HG02852 (cell line): ENCODE measurements around the gene IGDCC3.
A peak's percentile ranks its signal among the peaks of the same experiment; 100 is the strongest.

ENCODE experiments used
- ATAC-seq: cut with Tn5 transposase; IDR thresholded peaks from one replicate; pipeline ENCODE4 v1.9.1; 2021; ENCODE audit warnings: mild to moderate bottlenecking, moderate library complexity; ENCODE audit not compliant: unreplicated experiment

IGDCC3 gene

DNA sequence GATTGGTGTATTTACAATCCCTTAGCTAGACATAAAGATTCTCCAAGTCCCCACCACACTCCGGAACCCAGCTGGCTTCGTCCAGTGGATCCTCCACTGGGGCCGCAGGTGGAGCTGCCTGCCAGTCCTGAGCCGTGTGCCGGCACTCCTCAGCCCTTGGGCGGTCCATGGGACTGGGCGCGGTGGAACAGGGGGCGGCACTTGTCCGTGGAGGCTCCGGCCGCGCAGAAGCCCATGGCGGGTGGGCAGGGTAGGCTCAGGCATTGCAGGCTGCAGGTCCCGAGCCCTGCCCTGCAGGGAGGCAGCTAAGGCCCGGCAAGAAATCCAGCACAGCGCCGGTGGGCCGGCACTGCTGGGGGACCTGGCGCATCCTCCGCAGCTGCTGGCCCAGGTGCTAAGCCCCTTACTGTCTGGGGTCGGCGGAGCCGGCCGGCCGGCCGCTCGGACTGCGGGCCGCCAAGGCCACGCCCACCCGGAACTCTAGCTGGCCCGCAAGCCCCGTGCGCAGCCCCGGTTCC lies 76.8 kb downstream of the IGDCC3 start:
- no peak for ATAC-seq

DNA sequence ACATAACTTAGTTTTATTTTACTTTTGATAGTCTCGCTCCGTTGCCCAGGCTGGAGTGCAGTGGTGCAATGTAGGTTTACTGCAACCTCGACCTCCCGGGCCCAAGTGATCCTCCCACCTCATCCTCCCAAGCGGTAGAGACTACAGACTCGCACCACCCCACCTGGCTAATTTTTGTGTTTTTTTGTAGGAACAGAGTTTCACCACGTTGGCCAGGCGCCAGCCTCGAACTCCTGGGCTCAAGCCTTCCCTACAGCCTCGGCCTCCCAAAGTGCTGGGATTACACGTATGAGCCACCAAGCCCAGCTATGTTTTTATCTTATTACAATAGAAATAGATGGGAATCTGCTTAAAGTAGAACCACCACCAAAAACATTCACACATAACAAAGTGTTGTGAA lies 79.1 kb downstream of the IGDCC3 start:
- no peak for ATAC-seq

DNA sequence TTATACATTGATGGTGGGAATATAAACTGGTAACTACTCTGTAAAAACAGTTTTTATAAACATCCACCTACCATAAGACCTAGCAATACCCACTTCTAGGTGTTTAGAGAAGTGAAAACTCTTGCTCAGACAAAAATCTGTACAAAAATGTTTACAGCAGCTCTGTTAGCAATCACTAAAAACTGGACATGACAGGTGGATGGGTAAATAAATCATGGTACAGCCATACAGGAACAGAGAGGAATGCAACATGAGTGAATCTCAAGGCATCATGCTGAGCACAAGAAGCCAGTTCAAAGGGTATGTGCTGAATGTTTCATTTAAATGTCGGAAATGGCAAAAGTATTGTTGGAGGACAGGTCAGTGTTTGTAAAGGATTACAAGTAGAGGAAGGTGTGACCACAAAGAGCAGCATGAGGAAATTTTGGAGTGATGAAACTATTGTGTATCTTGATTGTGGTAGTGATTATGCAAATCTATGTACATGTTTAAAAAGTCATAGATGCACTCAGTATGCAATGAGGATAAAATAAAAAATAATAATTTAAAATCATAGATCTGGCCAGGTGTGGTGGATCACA lies 84.8 kb downstream of the IGDCC3 start:
- ATAC-seq, result no peak

DNA sequence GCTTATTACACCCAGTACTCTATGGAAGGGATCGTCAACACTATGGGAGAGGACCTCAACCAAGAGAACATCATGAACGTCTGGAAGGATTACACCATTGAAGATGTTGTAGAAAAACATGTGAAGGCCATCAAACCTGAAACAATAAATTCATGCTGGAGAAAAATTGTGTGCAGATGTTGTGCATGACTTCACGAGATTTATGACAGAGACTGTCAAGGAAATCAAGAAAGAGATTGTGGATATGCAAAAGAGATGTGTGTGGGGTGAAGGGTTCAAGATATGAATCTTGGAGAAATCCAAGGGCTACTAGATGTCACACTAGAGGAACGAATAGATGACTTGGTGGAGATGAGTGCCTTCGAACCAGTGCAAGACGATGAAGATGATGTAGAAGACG lies 87.6 kb downstream of the IGDCC3 start:
- no peak for ATAC-seq

DNA sequence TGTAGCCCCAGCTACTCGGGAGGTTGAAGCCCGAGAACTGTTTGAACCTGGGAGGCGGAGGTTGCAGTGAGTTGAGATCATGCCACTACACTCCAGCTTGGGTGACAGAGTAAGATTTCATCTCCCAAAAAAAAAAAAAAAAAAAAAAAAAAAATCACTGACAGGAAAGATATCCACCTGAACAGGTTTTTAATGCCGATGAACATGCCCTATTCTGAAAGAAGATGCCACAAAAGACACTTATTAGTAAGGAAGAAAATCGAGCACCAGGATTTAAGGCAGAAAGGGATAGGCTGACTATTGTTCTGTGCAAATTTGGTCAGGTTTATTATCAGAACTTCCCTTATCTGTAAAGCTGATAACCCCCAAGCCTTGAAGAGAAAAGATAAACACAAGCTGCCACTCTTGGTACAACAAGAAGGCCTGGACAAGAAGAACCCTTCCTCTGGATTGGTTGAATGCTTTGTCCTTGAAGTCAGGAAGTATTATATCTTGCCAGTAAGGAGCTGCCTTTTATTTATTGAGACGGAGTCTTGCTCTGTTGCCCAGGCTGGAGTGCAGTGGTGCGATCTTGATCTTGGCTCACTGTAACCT lies 88.4 kb downstream of the IGDCC3 start:
- ATAC-seq, result no peak

DNA sequence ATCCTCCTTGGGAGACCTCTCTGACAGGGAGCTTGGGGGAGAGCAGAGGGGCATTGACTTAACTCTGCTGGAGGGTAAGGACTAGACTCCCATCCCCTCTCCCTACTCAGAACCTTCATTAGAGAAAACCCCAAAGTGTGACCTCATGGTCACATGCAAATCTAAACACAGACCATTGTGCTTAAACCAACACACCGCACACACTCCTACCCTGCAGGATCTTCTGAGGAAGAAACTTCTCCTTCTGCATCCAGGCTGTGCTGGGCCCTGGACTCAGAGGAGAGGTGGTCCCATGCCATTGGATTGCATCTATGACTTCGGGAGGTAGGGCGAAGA lies 90.3 kb downstream of the IGDCC3 start:
- no peak for ATAC-seq

DNA sequence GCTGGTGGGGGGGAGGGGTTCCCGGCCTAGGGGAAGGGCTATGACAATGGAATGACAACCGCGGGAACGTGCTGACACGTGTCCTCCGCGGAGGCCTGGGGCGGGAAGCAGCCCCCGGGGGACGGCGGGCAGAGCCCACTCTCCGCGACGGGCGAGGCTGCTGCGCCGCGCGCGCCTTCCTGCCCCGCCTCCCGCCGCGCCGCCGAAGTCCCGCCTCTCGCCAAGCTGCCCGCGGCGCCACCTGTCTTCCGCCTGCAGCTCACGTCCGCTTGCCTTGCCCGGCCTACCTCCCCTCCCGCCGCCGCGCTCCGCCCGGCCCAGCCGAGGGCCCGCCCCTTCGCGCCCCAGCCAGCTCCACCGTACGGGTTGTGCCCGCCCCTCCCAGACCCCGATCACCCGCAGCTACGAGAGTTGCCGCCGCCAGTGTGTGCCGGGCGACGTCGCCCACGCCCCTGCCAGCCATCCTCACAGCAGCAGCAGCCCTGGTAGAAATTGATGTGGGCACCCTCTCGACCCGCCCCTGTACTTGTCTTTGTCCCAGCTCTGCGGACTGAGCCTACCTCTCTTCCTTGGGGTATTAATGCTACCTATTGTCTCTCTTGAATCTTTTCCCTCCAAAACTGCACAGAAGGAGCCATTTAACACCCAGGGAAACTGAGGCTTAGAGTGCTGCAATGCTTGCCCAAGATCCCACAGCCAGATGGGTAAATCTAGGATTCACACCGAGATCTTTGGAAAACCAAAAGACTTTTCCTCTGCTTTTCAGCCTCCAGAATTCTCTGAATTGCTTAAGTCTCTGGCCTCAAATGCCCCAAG lies 90.9 kb downstream of the IGDCC3 start, which contains the start of gene PARP16:
Gene PARP16 (minus strand): TSS at position 180 of the 816 bp plus-strand sequence. CDS start 457 bp downstream, outside the sequence.
- ATAC-seq, result peak; percentile 91

DNA sequence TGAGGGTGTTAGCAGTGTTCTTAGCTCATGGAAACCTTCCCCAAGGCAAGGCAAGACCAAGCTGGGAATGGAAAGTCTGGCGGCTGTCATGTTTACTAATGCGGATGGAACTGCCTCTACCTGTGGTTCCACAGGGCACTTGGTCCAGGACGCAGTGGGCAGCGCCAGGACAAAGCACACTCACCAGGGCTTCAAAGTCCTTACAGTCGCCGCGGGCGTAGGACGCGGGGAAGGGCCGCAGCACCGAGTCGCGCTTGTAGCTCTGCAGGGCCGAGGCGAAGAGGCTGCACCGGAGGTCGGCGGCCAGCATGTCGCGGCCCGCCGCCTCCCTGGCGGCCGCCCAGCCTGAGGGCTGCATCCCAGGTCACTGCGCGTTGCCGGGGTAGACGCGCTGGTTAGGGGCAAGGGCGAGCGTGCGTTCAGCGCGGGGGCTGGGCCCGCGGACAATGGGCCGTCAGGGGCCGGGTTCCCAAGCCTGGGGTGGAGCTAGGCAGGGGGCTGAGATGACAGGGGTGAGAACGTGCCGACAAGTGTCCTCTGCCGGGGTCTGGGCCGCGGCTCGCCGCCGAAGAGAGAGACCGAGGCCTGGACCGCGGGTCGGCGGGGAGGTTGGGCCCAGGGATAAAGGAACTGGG lies 91.6 kb downstream of the IGDCC3 start:
- ATAC-seq, result peak; percentile 39

DNA sequence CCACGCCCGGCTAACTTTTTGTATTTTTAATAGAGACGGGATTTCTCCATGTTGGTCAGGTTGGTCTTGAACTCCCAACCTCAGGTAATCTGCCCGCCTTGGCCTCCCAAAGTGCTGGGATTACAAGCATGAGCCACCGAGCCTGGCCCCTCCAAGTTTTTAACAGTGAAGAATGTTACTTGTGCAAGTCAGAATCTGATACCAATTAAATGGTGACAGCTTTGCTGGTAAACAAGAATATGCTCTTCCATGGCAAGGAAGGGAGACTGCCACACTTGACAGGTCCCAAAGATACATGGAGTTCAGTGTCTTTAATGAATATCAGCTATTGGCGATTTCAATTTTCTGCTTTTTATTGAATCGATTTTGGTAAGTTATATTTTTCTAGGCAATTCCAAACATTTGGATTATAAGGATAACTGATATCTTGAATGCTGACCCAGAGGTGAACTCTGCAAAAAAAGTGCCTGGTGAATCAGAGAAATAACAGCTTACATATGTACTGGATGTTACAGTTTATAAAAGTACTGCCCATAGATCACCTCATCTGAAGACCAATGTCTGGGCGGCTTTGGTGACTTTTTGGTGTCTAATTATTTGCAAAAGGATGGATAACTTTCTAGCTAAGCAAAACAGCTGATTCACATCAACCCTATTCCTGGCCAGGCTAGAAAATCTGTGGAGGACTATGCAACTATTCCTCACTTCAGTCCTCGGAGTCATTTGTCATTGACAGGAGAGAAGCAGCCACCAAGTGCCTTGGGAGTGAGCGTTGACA lies 92.3 kb downstream of the IGDCC3 start:
- ATAC-seq, result no peak

DNA sequence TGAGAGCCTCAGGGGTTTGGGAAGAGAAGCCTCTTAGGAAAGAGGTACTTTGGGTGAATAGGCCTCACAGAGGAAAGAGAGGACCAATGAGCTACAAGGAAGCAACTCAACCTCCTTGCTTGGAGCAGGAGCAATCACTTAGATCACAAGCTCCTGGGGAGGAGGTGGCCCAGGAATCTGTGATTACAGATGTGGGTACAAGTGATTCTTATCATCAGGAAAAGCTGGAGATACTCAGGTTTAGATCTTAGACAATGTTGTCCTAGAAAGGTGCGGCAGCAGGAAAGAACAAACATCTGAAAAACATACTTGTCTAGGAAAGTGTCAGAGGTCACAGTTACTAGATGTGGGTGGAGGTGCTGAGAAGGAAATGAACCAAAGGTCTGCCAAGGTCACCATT lies 99.3 kb downstream of the IGDCC3 start:
- no peak for ATAC-seq
